ENCODE data around the gene SEMA3C. TPM values are rescaled to one million over a fixed set of nuclear protein-coding genes. Genes with fewer than 3 reads are reported as not detected.

Gene SEMA3C
- total and polyA plus RNA-seq, 8 donors, result 4.5 to 344 (median 68.7) TPM

- Histone ChIP-seq H3K4me1 (peaks cover 0 to 18% (median 5%) of the 10 kb centered on the region in 4 donors), H3K9me3 (no peaks in the 10 kb centered on the region), H3K36me3 (peaks cover 0 to 4% (median 2%) of the 10 kb centered on the region in 4 donors), H3K27me3 (no peaks in the 10 kb centered on the region), H3K27ac (peak overlapping the region in 1 of 5 donors; percentile 10), H3K4me3 (no peak overlapping the region)
- 96 to 100% (median 98%) methylated on average over 3 of the region's 3 CpGs for WGBS, 5 donors
- no peak for TF ChIP-seq CTCF (IDR thresholded peaks at IDR 0.05)
- TF ChIP-seq EP300 (IDR thresholded peaks at IDR 0.05), result no peak
- TF ChIP-seq POLR2AphosphoS5 (IDR thresholded peaks at IDR 0.05), result no peak
- TF ChIP-seq POLR2A (IDR thresholded peaks at IDR 0.05), result no peak
- DNase-seq, result no peak
- intact Hi-C loops (cut with DNase I; ENCODE audit: low total_unique reads), result no loop called here
Measured at GRCh38 chr7:80891259-80891544, 27.6 kb downstream of the SEMA3C start.

GRCh38 chr7:80890426-80891258 lies 28.2 kb downstream of the SEMA3C start:
- intact Hi-C loops (cut with DNase I; ENCODE audit: low total_unique reads), result no loop called here
- H3K4me1 ChIP-seq, result peaks cover 0 to 23% (median 6%) of the 10 kb centered on the region in 4 donors
- H3K27ac ChIP-seq, result peak overlapping the region in 2 of 5 donors; percentile 10 to 20
- H3K27me3 ChIP-seq, result no peaks in the 10 kb centered on the region
- peaks cover 0 to 4% (median 2%) of the 10 kb centered on the region in 4 donors for H3K36me3 ChIP-seq
- no peaks in the 10 kb centered on the region for H3K9me3 ChIP-seq
- 41 to 61% (median 50%) methylated on average over 4 of the region's 4 CpGs for WGBS, 5 donors
- no peak overlapping the region for H3K4me3 ChIP-seq
- peak in 1 of 2 donors; percentile 26 for DNase-seq
- TF ChIP-seq POLR2A (IDR thresholded peaks at IDR 0.05) (no peak), CTCF (IDR thresholded peaks at IDR 0.05) (no peak), EP300 (IDR thresholded peaks at IDR 0.05) (no peak), POLR2AphosphoS5 (IDR thresholded peaks at IDR 0.05) (no peak)

GRCh38 chr7:80889525-80889924 lies 29.3 kb downstream of the SEMA3C start:
- WGBS, 5 donors, result 92 to 96% (median 95%) methylated on average over 1 of the region's 1 CpG
- Histone ChIP-seq H3K4me1 (peaks cover 0 to 35% (median 14%) of the 10 kb centered on the region in 4 donors), H3K27me3 (no peaks in the 10 kb centered on the region)

GRCh38 chr7:80885757-80886156 lies 33.1 kb downstream of the SEMA3C start:
- H3K27ac ChIP-seq, result no peak overlapping the region
- H3K36me3 ChIP-seq, result peaks cover 0 to 4% (median 2%) of the 10 kb centered on the region in 4 donors
- DNase-seq, result no peak
- H3K4me3 ChIP-seq, result no peak overlapping the region
- H3K9me3 ChIP-seq, result no peaks in the 10 kb centered on the region
- H3K27me3 ChIP-seq, result no peaks in the 10 kb centered on the region
- intact Hi-C loops (cut with DNase I; ENCODE audit: low total_unique reads), result no loop called here
- TF ChIP-seq CTCF (IDR thresholded peaks at IDR 0.05) (no peak), EP300 (IDR thresholded peaks at IDR 0.05) (no peak), POLR2A (IDR thresholded peaks at IDR 0.05) (no peak), POLR2AphosphoS5 (IDR thresholded peaks at IDR 0.05) (no peak)
- H3K4me1 ChIP-seq, result peaks cover 5 to 50% (median 29%) of the 10 kb centered on the region in 4 donors
- 83 to 97% (median 87%) methylated on average over 2 of the region's 2 CpGs for WGBS, 5 donors

More at GRCh38 chr7:80889525-80889924, 29.3 kb downstream of the SEMA3C start:
- Histone ChIP-seq H3K36me3 (peaks cover 0 to 4% (median 2%) of the 10 kb centered on the region in 4 donors), H3K9me3 (no peaks in the 10 kb centered on the region), H3K4me3 (no peak overlapping the region), H3K27ac (no peak overlapping the region)
- no peak for DNase-seq
- intact Hi-C loops (cut with DNase I; ENCODE audit: low total_unique reads), result no loop called here
- TF ChIP-seq POLR2A (IDR thresholded peaks at IDR 0.05) (no peak), EP300 (IDR thresholded peaks at IDR 0.05) (no peak), POLR2AphosphoS5 (IDR thresholded peaks at IDR 0.05) (no peak), CTCF (IDR thresholded peaks at IDR 0.05) (no peak)

Data from stomach (tissue), 9 donors.